HUES48 (cell line): ENCODE data around the gene CBFB.

ENCODE experiments used
- H3K27ac ChIP-seq: one replicate; pipeline ENCODE4 v1.7.0; 2013; ENCODE audit warnings: low read depth, low read length, inconsistent platforms
- H3K27me3 ChIP-seq: 2 replicates; pipeline ENCODE4 v1.6.1; 2013; ENCODE audit warnings: mild to moderate bottlenecking, low read length; ENCODE audit not compliant: control insufficient read depth, insufficient read depth
- H3K36me3 ChIP-seq: 2 replicates; pipeline ENCODE4 v1.6.1; 2013; ENCODE audit warnings: low read length; ENCODE audit not compliant: control insufficient read depth, insufficient read depth
- H3K4me1 ChIP-seq: 2 replicates; pipeline ENCODE4 v1.6.1; 2013; ENCODE audit warnings: mild to moderate bottlenecking, low read length; ENCODE audit not compliant: control insufficient read depth, insufficient read depth
- H3K4me3 ChIP-seq: 2 replicates; pipeline ENCODE4 v1.5.1; 2013; ENCODE audit warnings: mild to moderate bottlenecking, low read depth, low read length
- H3K9ac ChIP-seq: 2 replicates; pipeline ENCODE4 v1.6.1; 2013; ENCODE audit warnings: mild to moderate bottlenecking, low read depth, low read length, moderate library complexity
- H3K9me3 ChIP-seq: 2 replicates; pipeline ENCODE4 v1.6.1; 2013; ENCODE audit warnings: low read length; ENCODE audit not compliant: control insufficient read depth, insufficient read depth

CBFB gene

GRCh38 chr16:67050796-67051195, 21.8 kb downstream of the CBFB start:
- no peaks in the 10 kb centered on the region for H3K9me3 ChIP-seq
- H3K4me3 ChIP-seq: no peak overlapping the region
- H3K27me3 ChIP-seq: no peaks in the 10 kb centered on the region
- H3K9ac ChIP-seq: no peak overlapping the region
- H3K27ac ChIP-seq: no peak overlapping the region
- H3K4me1 ChIP-seq: peaks cover 5% of the 10 kb centered on the region
- no peaks in the 10 kb centered on the region for H3K36me3 ChIP-seq

GRCh38 chr16:67052399-67052798, 23.4 kb downstream of the CBFB start:
- H3K9ac ChIP-seq: no peak overlapping the region
- H3K9me3 ChIP-seq: no peaks in the 10 kb centered on the region
- peaks cover under 1% of the 10 kb centered on the region for H3K4me1 ChIP-seq
- H3K27me3 ChIP-seq: no peaks in the 10 kb centered on the region
- no peak overlapping the region for H3K4me3 ChIP-seq
- no peak overlapping the region for H3K27ac ChIP-seq
- H3K36me3 ChIP-seq: no peaks in the 10 kb centered on the region

- H3K4me3 ChIP-seq: no peak overlapping the region
- no peaks in the 10 kb centered on the region for H3K36me3 ChIP-seq
- no peak overlapping the region for H3K27ac ChIP-seq
- no peaks in the 10 kb centered on the region for H3K27me3 ChIP-seq
- no peak overlapping the region for H3K9ac ChIP-seq
- no peaks in the 10 kb centered on the region for H3K9me3 ChIP-seq
- no peaks in the 10 kb centered on the region for H3K4me1 ChIP-seq
Observed at GRCh38 chr16:67053767-67054334, 24.9 kb downstream of the CBFB start.

- H3K4me3 ChIP-seq: no peak overlapping the region
- H3K4me1 ChIP-seq: no peaks in the 10 kb centered on the region
- no peaks in the 10 kb centered on the region for H3K36me3 ChIP-seq
Observed at GRCh38 chr16:67054901-67055300, 26.0 kb downstream of the CBFB start.

GRCh38 chr16:67055712-67056487, 27.0 kb downstream of the CBFB start:
- H3K27ac ChIP-seq: no peak overlapping the region

More at GRCh38 chr16:67054901-67055300, 26.0 kb downstream of the CBFB start:
- no peak overlapping the region for H3K9ac ChIP-seq
- H3K9me3 ChIP-seq: no peaks in the 10 kb centered on the region
- no peaks in the 10 kb centered on the region for H3K27me3 ChIP-seq
- H3K27ac ChIP-seq: no peak overlapping the region

GRCh38 chr16:67063008-67063407, 34.1 kb downstream of the CBFB start:
- H3K27ac ChIP-seq: no peak overlapping the region
- H3K9ac ChIP-seq: no peak overlapping the region
- no peak overlapping the region for H3K4me3 ChIP-seq
- H3K4me1 ChIP-seq: no peaks in the 10 kb centered on the region
- no peaks in the 10 kb centered on the region for H3K27me3 ChIP-seq
- peaks cover 14% of the 10 kb centered on the region for H3K36me3 ChIP-seq
- no peaks in the 10 kb centered on the region for H3K9me3 ChIP-seq

More at GRCh38 chr16:67055712-67056487, 27.0 kb downstream of the CBFB start:
- no peaks in the 10 kb centered on the region for H3K4me1 ChIP-seq
- H3K4me3 ChIP-seq: no peak overlapping the region
- no peaks in the 10 kb centered on the region for H3K9me3 ChIP-seq
- no peaks in the 10 kb centered on the region for H3K27me3 ChIP-seq
- no peaks in the 10 kb centered on the region for H3K36me3 ChIP-seq
- H3K9ac ChIP-seq: no peak overlapping the region

GRCh38 chr16:67068212-67068753, 39.3 kb downstream of the CBFB start:
- Histone ChIP-seq H3K27me3 (no peaks in the 10 kb centered on the region), H3K36me3 (peaks cover 36% of the 10 kb centered on the region), H3K9ac (no peak overlapping the region), H3K4me1 (no peaks in the 10 kb centered on the region), H3K9me3 (no peaks in the 10 kb centered on the region), H3K4me3 (no peak overlapping the region), H3K27ac (no peak overlapping the region)

- peaks cover 45% of the 10 kb centered on the region for H3K36me3 ChIP-seq
- H3K4me1 ChIP-seq: no peaks in the 10 kb centered on the region
- H3K4me3 ChIP-seq: no peak overlapping the region
- no peaks in the 10 kb centered on the region for H3K9me3 ChIP-seq
- H3K27me3 ChIP-seq: no peaks in the 10 kb centered on the region
- H3K9ac ChIP-seq: no peak overlapping the region
- no peak overlapping the region for H3K27ac ChIP-seq
Observed at GRCh38 chr16:67071476-67072048, 42.6 kb downstream of the CBFB start.

- no peak overlapping the region for H3K9ac ChIP-seq
- H3K4me3 ChIP-seq: no peak overlapping the region
- H3K4me1 ChIP-seq: no peaks in the 10 kb centered on the region
- H3K36me3 ChIP-seq: peaks cover 22% of the 10 kb centered on the region
- H3K27ac ChIP-seq: no peak overlapping the region
- H3K27me3 ChIP-seq: no peaks in the 10 kb centered on the region
- H3K9me3 ChIP-seq: no peaks in the 10 kb centered on the region
Observed at GRCh38 chr16:67075331-67075730, 46.4 kb downstream of the CBFB start.

- Histone ChIP-seq H3K4me1 (no peaks in the 10 kb centered on the region), H3K36me3 (peaks cover 13% of the 10 kb centered on the region), H3K4me3 (no peak overlapping the region), H3K9me3 (no peaks in the 10 kb centered on the region), H3K9ac (no peak overlapping the region), H3K27me3 (no peaks in the 10 kb centered on the region), H3K27ac (no peak overlapping the region)
Observed at GRCh38 chr16:67077871-67078270, 48.9 kb downstream of the CBFB start.

- no peaks in the 10 kb centered on the region for H3K9me3 ChIP-seq
- H3K9ac ChIP-seq: no peak overlapping the region
- H3K36me3 ChIP-seq: no peaks in the 10 kb centered on the region; the same call in none of the 2 replicates
- H3K27ac ChIP-seq: no peak overlapping the region
- no peaks in the 10 kb centered on the region for H3K27me3 ChIP-seq
- H3K4me1 ChIP-seq: no peaks in the 10 kb centered on the region
- H3K4me3 ChIP-seq: no peak overlapping the region
Observed at GRCh38 chr16:67082100-67082499, 53.2 kb downstream of the CBFB start.
